Measurements from ENCODE around the gene HOXA13. TPM values are rescaled to one million over a fixed set of nuclear protein-coding genes. Genes with fewer than 3 reads are reported as not detected.

Gene HOXA13
- total RNA-seq, 4 donors from 2014 or later: not detected

GRCh38 chr7:27157702-27158431 lies 42.0 kb downstream of the HOXA13 start:
- no peak overlapping the region for H3K27ac ChIP-seq
- no peaks in the 10 kb centered on the region for H3K9me3 ChIP-seq
- peaks cover 69% of the 10 kb centered on the region for H3K27me3 ChIP-seq
- WGBS, 2 donors: 18 to 25% methylated on average over 29 to 30 of the region's 30 CpGs
- no peak for TF ChIP-seq POLR2A (IDR thresholded peaks at IDR 0.05)
- intact Hi-C loops (cut with DNase I): no loop called here
- no peak overlapping the region for H3K4me3 ChIP-seq (replicated peaks in 1 of 3)
- no peaks in the 10 kb centered on the region for H3K36me3 ChIP-seq
- DNase-seq: no peak
- H3K4me1 ChIP-seq: peaks cover 18 to 29% of the 10 kb centered on the region in 2 donors

GRCh38 chr7:27156916-27157701 lies 42.8 kb downstream of the HOXA13 start:
- H3K27ac ChIP-seq: no peak overlapping the region
- H3K9me3 ChIP-seq: no peaks in the 10 kb centered on the region
- H3K27me3 ChIP-seq: peaks cover 76% of the 10 kb centered on the region
- no peak overlapping the region for H3K4me3 ChIP-seq (replicated peaks in 1 of 3)
- TF ChIP-seq CTCF (IDR thresholded peaks at IDR 0.05): no peak
- 16 to 27% methylated on average over 21 of the region's 30 CpGs for WGBS, 2 donors
- DNase-seq: no peak
- peaks cover 18 to 33% of the 10 kb centered on the region in 2 donors for H3K4me1 ChIP-seq
- H3K36me3 ChIP-seq: no peaks in the 10 kb centered on the region
- intact Hi-C loops (cut with DNase I): no loop called here

GRCh38 chr7:27156508-27156898 lies 43.4 kb downstream of the HOXA13 start, which contains the start of gene HOXA7:
TSS of gene HOXA7 (minus strand) at chr7:27156675. CDS start at chr7:27156545, 130 bp downstream.
- H3K4me1 ChIP-seq: peaks cover 18 to 32% of the 10 kb centered on the region in 2 donors
- DNase-seq: no peak
- no peak within 1 kb of the TSS for H3K27ac ChIP-seq
- no peak within 1 kb of the TSS for H3K4me3 ChIP-seq (replicated peaks in 1 of 3)
- H3K36me3 ChIP-seq: no peaks in the 10 kb centered on the region
- no peaks in the 10 kb centered on the region for H3K9me3 ChIP-seq
- peaks cover 77% of the 10 kb centered on the region for H3K27me3 ChIP-seq
- TF ChIP-seq CTCF (IDR thresholded peaks at IDR 0.05) (no peak), POLR2A (IDR thresholded peaks at IDR 0.05) (no peak)
- intact Hi-C loops (cut with DNase I): no loop called here
- 5 to 6% methylated on average over 17 to 25 of the region's 33 CpGs for WGBS, 2 donors

- Histone ChIP-seq H3K4me1 (peaks cover 17 to 32% of the 10 kb centered on the region in 2 donors), H3K4me3 (replicated peaks in 1 of 3) (no peak overlapping the region), H3K27me3 (peaks cover 78% of the 10 kb centered on the region), H3K9me3 (no peaks in the 10 kb centered on the region), H3K36me3 (no peaks in the 10 kb centered on the region), H3K27ac (no peak overlapping the region)
- no peak for DNase-seq
- no peak for TF ChIP-seq POLR2A (IDR thresholded peaks at IDR 0.05)
- no peak for TF ChIP-seq CTCF (IDR thresholded peaks at IDR 0.05)
- intact Hi-C loops (cut with DNase I): no loop called here
- WGBS, 2 donors: 5 to 7% methylated on average over 46 to 51 of the region's 63 CpGs
Measured at GRCh38 chr7:27155816-27156507, 43.9 kb downstream of the HOXA13 start.
